HepG2 (cell line): ENCODE data around the gene TOX4. TPM values are rescaled to one million over a fixed set of nuclear protein-coding genes. Genes with fewer than 3 reads are reported as not detected.

ENCODE experiments used
- ARHGAP35 ChIP-seq: sonication (generic); formaldehyde crosslinking; IDR thresholded peaks from 2 replicates; pipeline ENCODE4 v1.9.0; 2022; ENCODE audit warnings: mild to moderate bottlenecking, inconsistent platforms, moderate library complexity, missing genetic modification reagents, borderline replicate concordance
- CCDC6 ChIP-seq: sonication (generic); formaldehyde crosslinking; IDR thresholded peaks from 2 replicates; pipeline ENCODE4 v1.8.1; 2022; ENCODE audit warnings: mild to moderate bottlenecking, missing genetic modification reagents, moderate library complexity
- CREB3 ChIP-seq: sonication (generic); formaldehyde crosslinking; IDR thresholded peaks from 2 replicates; pipeline ENCODE4 v1.5.0; 2020; ENCODE audit warnings: missing genetic modification reagents
- E2F5 ChIP-seq: sonication (generic); formaldehyde crosslinking; conservative IDR thresholded peaks from 2 replicates; pipeline ENCODE4 v1.4.0; 2020; ENCODE audit warnings: missing genetic modification reagents
- FOSL1 ChIP-seq: sonication (generic); formaldehyde crosslinking; IDR thresholded peaks from 2 replicates; pipeline ENCODE4 v1.9.0; 2021; ENCODE audit warnings: missing genetic modification reagents, borderline replicate concordance
- GFI1 ChIP-seq: sonication (generic); formaldehyde crosslinking; IDR thresholded peaks from 2 replicates; pipeline ENCODE4 v1.5.0; 2020; ENCODE audit warnings: missing genetic modification reagents, mild to moderate bottlenecking, borderline replicate concordance
- IKZF5 ChIP-seq: IDR thresholded peaks from 2 replicates; pipeline ENCODE4 v1.6.1; 2018; ENCODE audit warnings: missing genetic modification reagents, mild to moderate bottlenecking, missing compliant biosample characterization
- MED13 ChIP-seq: sonication (generic); formaldehyde crosslinking; IDR thresholded peaks from 2 replicates; pipeline ENCODE4 v1.5.0; 2020; ENCODE audit warnings: missing genetic modification reagents
- PAF1 ChIP-seq: IDR thresholded peaks from 2 replicates; pipeline ENCODE4 v1.6.1; 2016; ENCODE audit warnings: missing genetic modification reagents, missing compliant biosample characterization
- PBX2 ChIP-seq: IDR thresholded peaks from 2 replicates; pipeline ENCODE4 v1.6.1; 2016; ENCODE audit warnings: control low read depth
- POLR2AphosphoS2 ChIP-seq: IDR thresholded peaks from 2 replicates; pipeline ENCODE4 v1.6.1; 2011; ENCODE audit warnings: low read depth, low read length, improper control_type of control experiment
- TBX2 ChIP-seq: sonication (generic); formaldehyde crosslinking; IDR thresholded peaks from 2 replicates; pipeline ENCODE4 v1.5.0; 2020; ENCODE audit warnings: missing genetic modification reagents, mild to moderate bottlenecking, borderline replicate concordance
- TEF ChIP-seq: sonication (generic); formaldehyde crosslinking; IDR thresholded peaks from 2 replicates; pipeline ENCODE4 v1.5.0; 2020; ENCODE audit warnings: missing genetic modification reagents
- ZC3H13 ChIP-seq: sonication (generic); formaldehyde crosslinking; IDR thresholded peaks from 2 replicates; pipeline ENCODE4 v1.8.1; 2023; ENCODE audit warnings: mild to moderate bottlenecking, missing genetic modification reagents, moderate library complexity
- ZMYM2 ChIP-seq: sonication (generic); formaldehyde crosslinking; IDR thresholded peaks from 2 replicates; pipeline ENCODE4 v1.8.0; 2022; ENCODE audit warnings: mild to moderate bottlenecking, missing genetic modification reagents
- ZNF512 ChIP-seq: sonication (generic); formaldehyde crosslinking; IDR thresholded peaks from 2 replicates; pipeline ENCODE4 v1.4.0; 2020; ENCODE audit warnings: mild to moderate bottlenecking, missing genetic modification reagents
- ZNF605 ChIP-seq: sonication (generic); formaldehyde crosslinking; IDR thresholded peaks from 2 replicates; pipeline ENCODE4 v1.8.0; 2022; ENCODE audit warnings: mild to moderate bottlenecking, missing genetic modification reagents
- ZNF879 ChIP-seq: sonication (generic); formaldehyde crosslinking; IDR thresholded peaks from 2 replicates; pipeline ENCODE4 v1.8.1; 2023; ENCODE audit warnings: missing genetic modification reagents
- polyA plus RNA-seq, 8 experiments: library from polyadenylated mRNA; depleted of rRNA in 3 of 8; stranded (reverse) in 7 of 8; unstranded in 1 of 8; fragments of >200 nt; fragmentation: Illumina TruSeq in 4 of 8; extraction: Trizol in 4 of 8; gene quantifications; 2 replicates each; pipeline versions ENCODE4 v1.2.1 to v1.2.3, GENCODE V29; 2011 to 2016; ENCODE audit warnings: low read depth in 4 of 8, missing spikeins in 1 of 8, mixed read lengths in 1 of 8; ENCODE audit not compliant: insufficient read depth in 1 of 8
- total RNA-seq, 5 experiments: library from RNA; depleted of rRNA; stranded (reverse); fragments of >200 nt; fragmentation: Illumina TruSeq; extraction: Trizol; gene quantifications; 2 replicates each; pipeline ENCODE4 v1.2.3, GENCODE V29; 2016; ENCODE audit warnings: low read depth in 1 of 5

The TOX4 gene
- total and polyA plus RNA-seq, 2 of the 13 experiments (the other 11 are each of a cell fraction or from before 2014, with no cell fraction given), result 71.8 to 163 TPM

- TF ChIP-seq ZNF512 (CRISPR knock-in tag), result peak; percentile 68; the same call in 1 of the 2 replicates
- 0 out of 2 replicates have a peak, but pooled peaks have one; percentile 32 for TF ChIP-seq PBX2
- TF ChIP-seq ZNF879, result 0 out of 2 replicates have a peak, but pooled peaks have one; percentile 65
- TF ChIP-seq GFI1 (CRISPR knock-in tag), result no peak
- no peak; the same call in 1 of the 2 replicates for TF ChIP-seq TBX2 (CRISPR knock-in tag)
- peak; percentile 63 for TF ChIP-seq ZNF605
- TF ChIP-seq CREB3, result peak; percentile 86; the same call in 1 of the 2 replicates
- TF ChIP-seq ZC3H13 (CRISPR knock-in tag), result peak; percentile 90
- peak; percentile 82; the same call in 1 of the 2 replicates for TF ChIP-seq ARHGAP35
- TF ChIP-seq ZMYM2 (CRISPR knock-in tag), result no peak
- no peak; the same call in 1 of the 2 replicates for TF ChIP-seq MED13 (CRISPR knock-in tag)
- TF ChIP-seq POLR2AphosphoS2, result 0 out of 2 replicates have a peak, but pooled peaks have one; percentile 69
- TF ChIP-seq IKZF5 (CRISPR knock-in tag), result peak; percentile 93; the same call in 1 of the 2 replicates
- TF ChIP-seq CCDC6 (CRISPR knock-in tag), result peak; percentile 62; the same call in 1 of the 2 replicates
- TF ChIP-seq FOSL1 (CRISPR knock-in tag), result no peak
- 0 out of 2 replicates have a peak, but pooled peaks have one; percentile 22 for TF ChIP-seq E2F5
- no peak; the same call in 1 of the 2 replicates for TF ChIP-seq TEF (CRISPR knock-in tag)
- TF ChIP-seq PAF1 (CRISPR knock-in tag), result no peak
These were observed at the start of gene TOX4, which contains the start of gene RAB2B (continued) for GRCh38 chr14:21476925-21477681.
